Astrocyte of the spinal cord (primary cell): ENCODE measurements around the gene CATSPER1.

ENCODE experiments used
- DNase-seq: peaks from one replicate; pipeline ENCODE4 v3.0.0; 2011; ENCODE audit warnings: low read depth, low spot score
- H3K4me3 ChIP-seq: 2 replicates; pipeline ENCODE4 v1.5.1; 2011; ENCODE audit warnings: low read depth, mild to moderate bottlenecking, low read length, moderate library complexity
- CTCF ChIP-seq: IDR thresholded peaks from 2 replicates; pipeline ENCODE4 v1.5.1; 2012; ENCODE audit warnings: low read depth, mild to moderate bottlenecking, low read length, inconsistent platforms
- in situ Hi-C: cut with HindIII; loops from 2 replicates; pipeline ENCODE4 v1.10.0; 2017; ENCODE audit warnings: low sequenced_read_pairs

Gene CATSPER1

GRCh38 chr11:66003291-66003690 lies 23.0 kb downstream of the CATSPER1 start:
- in situ Hi-C loops = no loop called here
- peak overlapping the region; percentile 83 for H3K4me3 ChIP-seq
- no peak for DNase-seq
- TF ChIP-seq CTCF = no peak

GRCh38 chr11:66002648-66003225 lies 23.5 kb downstream of the CATSPER1 start:
- peak overlapping the region; percentile 83 for H3K4me3 ChIP-seq
- in situ Hi-C loops = no loop called here
- peak; percentile 11 for TF ChIP-seq CTCF
- DNase-seq = peak; percentile 38

- DNase-seq = peak; percentile 99
- in situ Hi-C loops = no loop called here
- TF ChIP-seq CTCF = no peak
- H3K4me3 ChIP-seq = peak within 1 kb of the TSS; percentile 83
Observed at GRCh38 chr11:66001942-66002647, 24.2 kb downstream of the CATSPER1 start, which contains the start of the genes BANF1 and EIF1AD. Gene BANF1 (plus strand): TSS chr11:66002503. CDS start chr11:66003251, 748 bp downstream. Gene EIF1AD (minus strand): TSS chr11:66002157. CDS start chr11:66000389, 1,768 bp downstream.

- no peak for TF ChIP-seq CTCF
- DNase-seq = no peak
Observed at GRCh38 chr11:65997286-65997685, 29.0 kb downstream of the CATSPER1 start.

GRCh38 chr11:65992056-65992455 lies 34.2 kb downstream of the CATSPER1 start:
- no peak for DNase-seq
- in situ Hi-C loops = no loop called here
- no peak for TF ChIP-seq CTCF
- H3K4me3 ChIP-seq = no peak overlapping the region

More at GRCh38 chr11:65997286-65997685, 29.0 kb downstream of the CATSPER1 start:
- in situ Hi-C loops = no loop called here
- no peak overlapping the region for H3K4me3 ChIP-seq

GRCh38 chr11:65988791-65989592 lies 37.3 kb downstream of the CATSPER1 start:
- no peak overlapping the region for H3K4me3 ChIP-seq
- TF ChIP-seq CTCF = peak; percentile 89
- in situ Hi-C loops = no loop called here

More at GRCh38 chr11:65988791-65989592, 37.3 kb downstream of the CATSPER1 start:
- peak; percentile 96 for DNase-seq
